GM12875 (cell line): ENCODE results near the gene ARHGEF6.

Experiments used
- H3K4me3 ChIP-seq: one replicate; pipeline ENCODE4 v1.5.1; 2011; ENCODE audit warnings: low read depth, low read length, control low read depth
- CTCF ChIP-seq: IDR thresholded peaks from 2 replicates; pipeline ENCODE4 v1.5.1; 2011; ENCODE audit warnings: low read depth, mild to moderate bottlenecking, control low read depth, inconsistent platforms, low read length, moderate library complexity, borderline replicate concordance; ENCODE audit not compliant: insufficient read depth

Gene ARHGEF6

GRCh38 chrX:136733613-136734012 is 47.1 kb downstream of the ARHGEF6 start:
- H3K4me3 ChIP-seq: no peak overlapping the region
- no peak for TF ChIP-seq CTCF

- no peak overlapping the region for H3K4me3 ChIP-seq
- no peak for TF ChIP-seq CTCF
Measured at GRCh38 chrX:136731798-136732197, 48.9 kb downstream of the ARHGEF6 start.

GRCh38 chrX:136731207-136731782 is 49.4 kb downstream of the ARHGEF6 start:
- H3K4me3 ChIP-seq: no peak overlapping the region
- no peak for TF ChIP-seq CTCF

GRCh38 chrX:136728393-136728792 is 52.3 kb downstream of the ARHGEF6 start:
- TF ChIP-seq CTCF: no peak
- H3K4me3 ChIP-seq: no peak overlapping the region

- no peak for TF ChIP-seq CTCF
- H3K4me3 ChIP-seq: no peak overlapping the region
Measured at GRCh38 chrX:136725441-136726104, 55.2 kb downstream of the ARHGEF6 start.

- TF ChIP-seq CTCF: no peak
- no peak overlapping the region for H3K4me3 ChIP-seq
Measured at GRCh38 chrX:136718091-136718490, 62.6 kb downstream of the ARHGEF6 start.

- no peak overlapping the region for H3K4me3 ChIP-seq
- no peak for TF ChIP-seq CTCF
Measured at GRCh38 chrX:136714626-136715599, 65.8 kb downstream of the ARHGEF6 start.
